C4-2B (cell line): ENCODE measurements around the gene ACVR2B.

Experiments used
- CTCF ChIP-seq: fragments of 450-650 bp; conservative IDR thresholded peaks from 2 replicates; pipeline ENCODE4 v1.5.1; 2017; ENCODE audit warnings: mild to moderate bottlenecking
- ZFX ChIP-seq: fragments of 450-650 bp; IDR thresholded peaks from 2 replicates; pipeline ENCODE4 v1.6.1; 2017

GRCh38 chr3:38471260-38471857 is 17.7 kb downstream of the ACVR2B start:
- TF ChIP-seq CTCF (no peak), ZFX (no peak)
